ENCODE measurements around the gene WRAP53.

Gene WRAP53

DNA sequence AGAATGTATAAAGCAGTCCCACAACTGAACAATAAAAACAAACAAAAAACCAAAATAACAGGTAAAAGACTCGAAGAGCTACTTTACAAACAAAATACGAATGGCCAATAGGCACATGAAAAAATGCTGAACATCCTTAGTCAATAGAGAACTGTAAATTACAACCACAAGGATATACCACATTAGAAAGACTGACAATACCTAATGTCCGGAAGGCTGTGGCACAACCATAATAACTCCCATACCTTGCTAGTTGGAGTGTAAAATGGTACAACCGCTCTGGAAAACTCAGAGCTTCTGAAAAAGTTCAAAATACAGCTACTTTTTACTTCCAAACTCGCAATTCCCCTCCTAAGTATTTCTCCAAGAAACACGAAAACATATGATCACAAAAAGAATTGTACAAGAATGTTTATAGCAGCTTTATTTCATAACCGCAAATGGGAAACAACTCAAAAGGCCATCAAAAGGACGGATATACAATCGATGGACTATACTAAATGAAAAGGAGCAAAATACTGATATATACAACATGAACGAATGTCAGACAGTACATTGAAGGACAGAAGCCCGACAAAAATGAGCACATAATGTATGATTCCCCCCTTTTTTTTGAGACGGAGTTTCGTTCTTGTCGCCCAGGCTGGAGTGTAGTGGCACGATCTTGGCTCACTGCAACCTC is 3.3 kb upstream of the WRAP53 start:
- peak overlapping the region; percentile 97 for H3K4me3 ChIP-seq (ENCODE audit: low read length)
- TF ChIP-seq, protein P1, sequence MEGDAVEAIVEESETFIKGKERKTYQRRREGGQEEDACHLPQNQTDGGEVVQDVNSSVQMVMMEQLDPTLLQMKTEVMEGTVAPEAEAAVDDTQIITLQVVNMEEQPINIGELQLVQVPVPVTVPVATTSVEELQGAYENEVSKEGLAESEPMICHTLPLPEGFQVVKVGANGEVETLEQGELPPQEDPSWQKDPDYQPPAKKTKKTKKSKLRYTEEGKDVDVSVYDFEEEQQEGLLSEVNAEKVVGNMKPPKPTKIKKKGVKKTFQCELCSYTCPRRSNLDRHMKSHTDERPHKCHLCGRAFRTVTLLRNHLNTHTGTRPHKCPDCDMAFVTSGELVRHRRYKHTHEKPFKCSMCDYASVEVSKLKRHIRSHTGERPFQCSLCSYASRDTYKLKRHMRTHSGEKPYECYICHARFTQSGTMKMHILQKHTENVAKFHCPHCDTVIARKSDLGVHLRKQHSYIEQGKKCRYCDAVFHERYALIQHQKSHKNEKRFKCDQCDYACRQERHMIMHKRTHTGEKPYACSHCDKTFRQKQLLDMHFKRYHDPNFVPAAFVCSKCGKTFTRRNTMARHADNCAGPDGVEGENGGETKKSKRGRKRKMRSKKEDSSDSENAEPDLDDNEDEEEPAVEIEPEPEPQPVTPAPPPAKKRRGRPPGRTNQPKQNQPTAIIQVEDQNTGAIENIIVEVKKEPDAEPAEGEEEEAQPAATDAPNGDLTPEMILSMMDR (conservative IDR thresholded peaks at IDR 0.05; ENCODE audit: low read depth, low read length): no peak
- no peak for DNase-seq (ENCODE audit: low read depth)

DNA sequence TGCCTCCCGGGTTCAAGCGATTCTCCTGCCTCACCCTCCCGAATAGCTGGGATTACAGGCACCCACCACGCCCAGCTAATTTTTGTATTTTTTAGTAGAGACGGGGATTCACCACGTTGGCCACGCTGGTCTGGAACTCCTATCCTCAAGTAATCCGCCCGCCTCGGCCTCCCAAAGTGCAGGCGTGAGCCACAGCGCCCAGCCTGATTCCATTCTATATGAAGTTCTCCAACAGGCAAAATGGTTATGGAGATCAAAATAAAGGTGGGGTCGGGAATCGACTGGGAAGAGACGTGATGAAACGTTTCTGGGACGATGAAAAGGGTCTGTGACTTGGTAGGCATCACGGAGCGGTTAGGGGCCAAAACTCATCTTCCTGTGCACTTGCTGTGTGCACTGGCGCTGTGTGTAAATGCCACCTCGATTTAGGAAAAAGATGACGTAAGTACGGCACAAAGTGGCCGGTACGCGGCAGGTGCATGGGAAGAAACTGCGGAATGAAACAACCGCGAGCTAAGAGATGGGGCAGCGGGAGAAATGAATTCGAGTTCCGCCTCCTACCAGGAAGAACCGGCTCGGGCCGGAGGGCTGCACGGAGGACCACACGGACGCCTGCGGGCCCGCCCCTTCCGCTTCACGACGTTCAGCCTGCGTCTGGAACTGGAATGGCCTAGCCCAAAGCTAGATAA is 2.6 kb upstream of the WRAP53 start:
- TF ChIP-seq, protein P1 (conservative IDR thresholded peaks at IDR 0.05; ENCODE audit: low read depth, low read length): no peak

DNA sequence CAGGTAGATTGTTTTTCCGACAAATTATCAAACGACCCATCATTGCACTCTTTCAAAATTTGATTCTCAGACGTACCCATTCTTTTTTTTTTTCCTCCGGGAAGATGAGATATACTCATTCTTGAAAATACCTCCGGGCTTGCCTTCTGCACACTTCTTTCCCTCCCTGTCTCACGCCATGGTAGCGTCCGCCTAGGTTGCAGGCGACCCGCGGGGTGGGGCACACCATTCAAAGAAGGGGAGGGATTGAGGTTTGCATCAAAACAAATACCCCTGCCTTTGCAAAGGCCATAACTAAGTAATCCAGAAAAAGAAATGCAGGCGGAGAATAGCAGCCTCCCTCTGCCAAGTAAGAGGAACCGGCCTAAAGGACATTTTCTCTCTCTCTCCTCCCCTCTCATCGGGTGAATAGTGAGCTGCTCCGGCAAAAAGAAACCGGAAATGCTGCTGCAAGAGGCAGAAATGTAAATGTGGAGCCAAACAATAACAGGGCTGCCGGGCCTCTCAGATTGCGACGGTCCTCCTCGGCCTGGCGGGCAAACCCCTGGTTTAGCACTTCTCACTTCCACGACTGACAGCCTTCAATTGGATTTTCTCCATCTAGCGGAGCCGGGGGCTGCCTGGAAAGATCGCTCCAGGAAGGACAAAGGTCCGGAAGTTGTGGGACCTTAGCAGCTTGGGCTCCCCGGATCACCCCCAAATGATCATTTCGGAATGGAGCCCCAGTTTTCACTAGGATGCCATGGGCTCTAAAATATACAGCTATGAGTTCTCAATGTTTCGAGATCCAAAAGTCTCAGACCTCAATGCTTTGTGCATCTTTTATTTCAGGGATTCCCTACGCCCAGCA is 1.8 kb upstream of the WRAP53 start:
- TF ChIP-seq, protein P1 (conservative IDR thresholded peaks at IDR 0.05; ENCODE audit: low read depth, low read length): no peak
- peak; percentile 47 for DNase-seq (ENCODE audit: low read depth)
- peak overlapping the region; percentile 97 for H3K4me3 ChIP-seq (ENCODE audit: low read length)

More for the DNA sequence above, 2.6 kb upstream of the WRAP53 start:
- peak overlapping the region; percentile 97 for H3K4me3 ChIP-seq (ENCODE audit: low read length)
- DNase-seq (ENCODE audit: low read depth): peak; percentile 75

DNA sequence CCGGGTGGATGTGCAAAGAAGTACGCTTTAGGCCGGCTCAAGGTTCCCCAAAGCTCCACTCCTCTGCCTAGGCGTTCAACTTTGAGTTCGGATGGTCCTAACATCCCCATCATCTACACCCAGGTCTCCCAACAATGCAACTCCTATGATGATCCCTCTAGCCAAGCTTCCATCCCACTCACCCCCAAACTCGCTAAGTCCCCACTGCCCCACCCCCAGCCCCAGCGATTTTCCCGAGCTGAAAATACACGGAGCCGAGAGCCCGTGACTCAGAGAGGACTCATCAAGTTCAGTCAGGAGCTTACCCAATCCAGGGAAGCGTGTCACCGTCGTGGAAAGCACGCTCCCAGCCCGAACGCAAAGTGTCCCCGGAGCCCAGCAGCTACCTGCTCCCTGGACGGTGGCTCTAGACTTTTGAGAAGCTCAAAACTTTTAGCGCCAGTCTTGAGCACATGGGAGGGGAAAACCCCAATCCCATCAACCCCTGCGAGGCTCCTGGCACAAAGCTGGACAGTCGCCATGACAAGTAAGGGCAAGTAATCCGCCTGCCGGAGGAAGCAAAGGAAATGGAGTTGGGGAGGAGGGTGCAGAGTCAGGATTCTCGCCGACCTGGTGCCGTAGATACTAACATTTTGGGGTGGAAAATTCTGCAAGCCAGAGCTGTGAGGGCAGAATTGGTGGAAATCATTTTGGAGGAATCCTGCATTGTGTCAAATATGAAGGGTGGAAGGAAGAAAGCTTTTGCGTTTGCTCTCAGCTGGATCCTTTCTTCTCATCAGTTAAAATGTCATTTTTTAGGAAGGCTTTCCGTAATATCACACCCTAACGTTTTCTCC is 987 bp upstream of the WRAP53 start, which contains the start of gene TP53:
TP53 (minus strand) TSS at position 419 of the 836 bp plus-strand sequence. CDS start 10,896 bp downstream, outside the sequence.
- DNase-seq (ENCODE audit: low read depth): peak; percentile 78
- TF ChIP-seq, protein P1 (conservative IDR thresholded peaks at IDR 0.05; ENCODE audit: low read depth, low read length): no peak

DNA sequence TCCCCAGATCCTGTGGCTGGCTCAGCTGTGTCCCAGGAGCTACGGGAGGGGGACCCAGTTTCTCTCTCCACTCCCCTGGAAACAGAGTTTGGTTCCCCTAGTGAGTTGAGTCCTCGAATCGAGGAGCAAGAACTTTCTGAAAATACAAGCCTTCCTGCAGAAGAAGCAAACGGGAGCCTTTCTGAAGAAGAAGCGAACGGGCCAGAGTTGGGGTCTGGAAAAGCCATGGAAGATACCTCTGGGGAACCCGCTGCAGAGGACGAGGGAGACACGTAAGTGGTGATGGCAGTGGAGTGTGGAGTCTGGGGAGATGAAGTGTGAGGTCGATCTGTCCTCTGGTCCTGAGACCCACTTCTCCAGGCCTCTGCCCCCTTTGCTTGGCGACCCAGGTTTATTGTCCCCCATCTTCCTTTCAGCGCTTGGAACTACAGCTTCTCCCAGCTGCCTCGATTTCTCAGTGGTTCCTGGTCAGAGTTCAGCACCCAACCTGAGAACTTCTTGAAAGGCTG is 585 bp downstream of the WRAP53 start:
- H3K4me3 ChIP-seq (ENCODE audit: low read length): peak overlapping the region; percentile 97
- TF ChIP-seq, protein P1 (conservative IDR thresholded peaks at IDR 0.05; ENCODE audit: low read depth, low read length): no peak
- no peak for DNase-seq (ENCODE audit: low read depth)

More for the DNA sequence above, 987 bp upstream of the WRAP53 start, which contains the start of gene TP53:
- peak within 1 kb of the TSS; percentile 97 for H3K4me3 ChIP-seq (ENCODE audit: low read length)

DNA sequence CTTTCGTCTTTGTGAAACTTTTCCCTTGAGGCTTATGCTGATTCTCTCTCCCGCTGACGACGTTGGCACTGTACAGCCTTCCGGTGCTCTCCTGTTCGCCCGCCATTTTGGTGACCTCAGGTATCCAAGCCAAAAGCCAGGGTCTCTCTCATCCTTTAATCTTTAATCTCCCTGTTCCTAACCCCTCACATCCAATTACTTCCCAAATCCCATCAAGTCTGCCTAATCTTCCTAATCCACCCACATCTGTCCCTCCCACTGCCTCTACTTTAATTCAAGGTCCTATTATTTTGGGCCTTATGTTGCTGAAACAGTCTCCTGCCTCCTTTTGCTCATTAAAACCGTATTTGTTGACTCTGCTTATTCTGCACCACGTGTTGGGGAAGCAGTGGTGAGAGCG is 7.3 kb downstream of the WRAP53 start:
- H3K4me3 ChIP-seq (ENCODE audit: low read length): no peak overlapping the region
- TF ChIP-seq, protein P1 (conservative IDR thresholded peaks at IDR 0.05; ENCODE audit: low read depth, low read length): no peak
- DNase-seq (ENCODE audit: low read depth): no peak

Data from retinal pigment epithelial cell (primary cell).